Parathyroid adenoma (tissue), 2 donors: ENCODE results near the gene CADM2.

Source experiments
- H2AFZ ChIP-seq: fragments of 300-600 bp; sonication (generic); one replicate; pipeline ENCODE4 v1.7.0; 2017; ENCODE audit warnings: antibody characterized with exemption, mild to moderate bottlenecking
- H3K27ac ChIP-seq: fragments of 300-600 bp; sonication (generic); one replicate; pipeline ENCODE4 v1.7.0; 2017
- H3K27me3 ChIP-seq: fragments of 300-600 bp; sonication (generic); one replicate; pipeline ENCODE4 v1.7.0; 2017; ENCODE audit warnings: low read length; ENCODE audit not compliant: control insufficient read depth, insufficient read depth
- H3K36me3 ChIP-seq: fragments of 300-600 bp; sonication (generic); one replicate; pipeline ENCODE4 v1.7.0; 2017; ENCODE audit warnings: low read length; ENCODE audit not compliant: control insufficient read depth, insufficient read depth
- H3K4me1 ChIP-seq: fragments of 300-600 bp; sonication (generic); one replicate; pipeline ENCODE4 v1.7.0; 2017; ENCODE audit warnings: control low read depth
- H3K4me2 ChIP-seq: fragments of 300-600 bp; sonication (generic); one replicate; pipeline ENCODE4 v1.7.0; 2017; ENCODE audit warnings: low read length
- H3K4me3 ChIP-seq: fragments of 300-600 bp; sonication (generic); one replicate; pipeline ENCODE4 v1.7.0; 2017; ENCODE audit warnings: low read depth, low read length
- H3K79me2 ChIP-seq: fragments of 300-600 bp; sonication (generic); one replicate; pipeline ENCODE4 v1.7.0; 2017; ENCODE audit warnings: control low read depth
- H3K9ac ChIP-seq: fragments of 300-600 bp; sonication (generic); one replicate; pipeline ENCODE4 v1.7.0; 2017; ENCODE audit warnings: mild to moderate bottlenecking
- H3K9me3 ChIP-seq: fragments of 300-600 bp; sonication (generic); one replicate; pipeline ENCODE4 v1.7.0; 2017; ENCODE audit warnings: low read length; ENCODE audit not compliant: control insufficient read depth
- CTCF ChIP-seq: fragments of 300-600 bp; sonication (generic); IDR thresholded peaks from one replicate; pipeline ENCODE4 v1.7.0; 2017; ENCODE audit warnings: antibody characterized with exemption, mild to moderate bottlenecking
- donor health status: primary hyperparathyroidism.

The CADM2 gene

GRCh38 chr3:85539232-85539631 is 580.4 kb downstream of the CADM2 start:
- H2AFZ ChIP-seq, result no peak overlapping the region
- H3K27ac ChIP-seq, result no peak overlapping the region
- H3K79me2 ChIP-seq, result no peaks in the 10 kb centered on the region
- H3K4me3 ChIP-seq, result no peak overlapping the region
- TF ChIP-seq CTCF, result no peak
- H3K36me3 ChIP-seq, result no peaks in the 10 kb centered on the region
- no peaks in the 10 kb centered on the region for H3K27me3 ChIP-seq
- no peaks in the 10 kb centered on the region for H3K4me1 ChIP-seq
- H3K9ac ChIP-seq, result no peak overlapping the region
- H3K9me3 ChIP-seq, result no peaks in the 10 kb centered on the region
- no peak overlapping the region for H3K4me2 ChIP-seq

- no peak overlapping the region for H3K4me3 ChIP-seq
- no peak for TF ChIP-seq CTCF
- no peaks in the 10 kb centered on the region for H3K27me3 ChIP-seq
- no peak overlapping the region for H3K4me2 ChIP-seq
- H3K79me2 ChIP-seq, result no peaks in the 10 kb centered on the region
- H2AFZ ChIP-seq, result no peak overlapping the region
- H3K27ac ChIP-seq, result no peak overlapping the region
- no peaks in the 10 kb centered on the region for H3K36me3 ChIP-seq
- H3K9ac ChIP-seq, result no peak overlapping the region
- no peaks in the 10 kb centered on the region for H3K4me1 ChIP-seq
- H3K9me3 ChIP-seq, result no peaks in the 10 kb centered on the region
These were observed 595.4 kb downstream of the CADM2 start for GRCh38 chr3:85554153-85554552.

GRCh38 chr3:85560088-85560785 is 601.4 kb downstream of the CADM2 start:
- H3K4me3 ChIP-seq, result no peak overlapping the region
- H2AFZ ChIP-seq, result no peak overlapping the region
- no peak for TF ChIP-seq CTCF
- H3K9me3 ChIP-seq, result no peaks in the 10 kb centered on the region
- H3K9ac ChIP-seq, result no peak overlapping the region
- no peaks in the 10 kb centered on the region for H3K79me2 ChIP-seq
- H3K4me2 ChIP-seq, result no peak overlapping the region
- no peaks in the 10 kb centered on the region for H3K4me1 ChIP-seq
- no peak overlapping the region for H3K27ac ChIP-seq
- H3K27me3 ChIP-seq, result no peaks in the 10 kb centered on the region
- no peaks in the 10 kb centered on the region for H3K36me3 ChIP-seq

GRCh38 chr3:85567071-85567676 is 608.4 kb downstream of the CADM2 start:
- H3K4me3 ChIP-seq, result no peak overlapping the region
- H3K79me2 ChIP-seq, result no peaks in the 10 kb centered on the region
- no peaks in the 10 kb centered on the region for H3K9me3 ChIP-seq
- H2AFZ ChIP-seq, result no peak overlapping the region
- H3K27ac ChIP-seq, result no peak overlapping the region
- H3K4me1 ChIP-seq, result no peaks in the 10 kb centered on the region
- no peaks in the 10 kb centered on the region for H3K27me3 ChIP-seq
- H3K36me3 ChIP-seq, result no peaks in the 10 kb centered on the region
- peak; percentile 6 for TF ChIP-seq CTCF
- no peak overlapping the region for H3K9ac ChIP-seq
- no peak overlapping the region for H3K4me2 ChIP-seq

- H3K9me3 ChIP-seq, result no peaks in the 10 kb centered on the region
- no peaks in the 10 kb centered on the region for H3K4me1 ChIP-seq
- no peak overlapping the region for H3K9ac ChIP-seq
- no peaks in the 10 kb centered on the region for H3K36me3 ChIP-seq
- H3K27me3 ChIP-seq, result no peaks in the 10 kb centered on the region
- no peak for TF ChIP-seq CTCF
- H3K4me3 ChIP-seq, result no peak overlapping the region
- H3K4me2 ChIP-seq, result no peak overlapping the region
- no peak overlapping the region for H2AFZ ChIP-seq
- H3K79me2 ChIP-seq, result no peaks in the 10 kb centered on the region
- no peak overlapping the region for H3K27ac ChIP-seq
These were observed 612.0 kb downstream of the CADM2 start for GRCh38 chr3:85570819-85571218.
